ENCODE results near the gene AOX1.
"Not testable (repeated sequence)": the region's sequence is repeated elsewhere in the genome, so short reads cannot be mapped to it uniquely, and the experiment has no call there.

AOX1 gene

DNA sequence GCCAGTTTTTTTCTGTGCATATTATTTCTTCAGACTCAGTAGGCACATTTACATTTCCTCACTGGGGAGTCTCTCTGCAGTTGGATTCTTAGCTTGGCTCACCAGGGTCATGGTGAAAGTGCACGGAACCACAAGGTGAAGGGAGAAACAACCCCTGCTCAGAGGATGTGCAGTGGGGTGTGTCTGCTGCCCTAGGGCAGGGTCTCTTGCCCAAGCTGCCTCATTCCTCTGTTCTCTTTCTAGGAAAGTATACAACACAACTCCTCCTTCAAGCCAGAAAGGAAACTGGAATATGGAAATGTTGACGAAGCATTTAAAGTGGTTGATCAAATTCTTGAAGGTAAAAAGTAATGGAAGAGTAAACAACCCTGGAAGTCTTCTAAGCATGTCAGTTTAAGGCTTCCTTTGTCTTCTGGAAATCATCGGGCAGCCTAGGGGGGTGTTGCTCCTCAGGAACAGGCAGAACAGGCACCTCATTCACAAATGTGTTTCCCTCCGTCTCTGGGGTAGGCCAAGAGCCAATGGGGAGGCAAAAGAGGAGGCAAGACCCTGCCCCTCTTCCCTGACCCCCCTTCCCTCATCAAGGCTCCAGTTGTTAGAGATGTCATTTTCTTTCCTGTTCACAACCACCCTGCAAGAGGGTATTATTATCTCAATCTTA lies 41.4 kb downstream of the AOX1 start:
- DNase-seq (ENCODE audit: low spot score): no peak

DNA sequence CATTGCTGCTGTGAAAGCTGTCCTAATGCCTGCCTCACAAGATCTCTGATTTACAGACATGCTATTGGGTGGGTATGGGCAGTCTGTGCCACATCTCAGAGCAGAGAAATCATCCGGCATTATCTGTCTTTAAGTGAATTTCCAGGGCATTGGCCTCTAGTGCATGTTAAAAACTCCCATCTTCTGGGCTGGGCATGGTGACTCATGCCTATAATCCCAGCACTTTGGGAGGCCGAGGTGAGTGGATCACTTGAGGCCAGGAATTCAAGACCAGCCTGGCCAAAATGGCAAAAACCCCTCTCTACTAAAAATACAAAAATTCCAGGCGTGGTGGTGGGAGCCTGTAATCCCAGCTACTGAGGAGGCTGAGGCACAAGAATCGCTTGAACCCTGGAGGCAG lies 42.6 kb downstream of the AOX1 start:
- DNase-seq (ENCODE audit: low spot score): not testable (repeated sequence)

DNA sequence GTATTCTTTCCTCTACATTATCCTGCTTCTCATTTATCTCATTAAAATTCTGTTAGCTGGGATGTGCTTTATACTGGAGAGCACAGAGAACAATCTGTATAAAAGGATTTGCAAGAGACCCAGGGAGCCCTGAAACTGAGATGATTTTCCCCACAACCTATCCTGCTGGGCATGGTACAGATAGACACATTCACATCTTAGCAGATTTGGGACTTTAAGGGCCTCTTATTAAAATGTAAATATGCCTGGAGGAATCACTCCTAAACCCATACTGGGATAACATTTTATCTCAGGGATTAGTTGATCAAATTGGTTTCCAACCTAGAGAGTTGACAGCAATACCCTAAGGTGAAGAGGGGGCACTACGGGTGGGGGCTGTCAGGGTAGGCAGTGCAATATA lies 45.5 kb downstream of the AOX1 start:
- DNase-seq (ENCODE audit: low spot score): no peak

DNA sequence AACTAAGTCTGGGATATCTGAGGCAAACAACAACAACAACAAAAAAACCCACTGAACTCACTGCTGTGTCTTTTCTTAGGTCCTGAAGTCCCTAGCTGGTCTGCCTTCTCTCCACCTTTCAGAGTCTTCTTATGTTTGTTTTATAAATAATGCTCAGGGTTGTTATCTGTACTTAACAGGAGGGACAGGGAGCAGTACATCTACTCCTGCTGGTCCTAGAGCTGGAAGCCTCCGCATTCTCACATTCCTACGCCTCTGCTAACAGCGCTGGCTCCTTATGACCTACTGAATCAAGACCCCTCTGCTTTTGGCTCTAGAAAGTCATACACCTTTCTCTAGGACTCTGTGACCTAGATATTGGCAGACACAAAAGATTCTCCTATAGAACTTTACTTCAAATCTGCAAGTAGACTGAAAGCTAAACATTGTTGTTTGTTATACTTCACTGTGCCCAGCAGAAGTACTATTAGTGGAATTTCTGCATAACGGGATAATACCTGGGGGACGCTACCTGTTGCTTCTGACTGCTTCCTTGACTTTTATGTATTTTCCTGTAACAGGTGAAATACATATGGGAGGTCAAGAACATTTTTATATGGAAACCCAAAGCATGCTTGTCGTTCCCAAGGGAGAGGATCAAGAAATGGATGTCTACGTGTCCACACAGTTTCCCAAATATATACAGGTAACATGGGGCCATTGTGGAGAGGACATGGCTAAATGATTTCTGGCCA lies 48.6 kb downstream of the AOX1 start:
- no peak for DNase-seq (ENCODE audit: low spot score)

DNA sequence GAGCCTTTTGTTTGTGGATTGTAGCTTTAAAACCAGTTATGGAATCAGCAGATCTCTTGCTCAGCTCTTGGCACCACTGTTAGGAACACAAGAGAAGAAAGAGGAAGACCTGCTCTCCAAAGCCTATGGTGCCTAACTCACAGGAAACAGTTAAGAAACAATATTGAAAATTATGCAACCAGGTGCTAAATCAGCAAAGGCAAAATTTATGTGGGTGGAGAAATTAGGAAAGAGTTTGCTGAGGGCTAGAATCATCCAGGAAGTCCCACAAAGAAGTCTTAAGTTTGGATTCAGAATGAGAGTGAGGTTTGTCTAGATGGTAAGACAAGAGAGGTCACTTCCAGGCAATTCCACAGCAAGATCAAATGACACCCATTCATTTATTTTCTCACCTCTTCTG lies 49.4 kb downstream of the AOX1 start:
- no peak for DNase-seq (ENCODE audit: low spot score)

DNA sequence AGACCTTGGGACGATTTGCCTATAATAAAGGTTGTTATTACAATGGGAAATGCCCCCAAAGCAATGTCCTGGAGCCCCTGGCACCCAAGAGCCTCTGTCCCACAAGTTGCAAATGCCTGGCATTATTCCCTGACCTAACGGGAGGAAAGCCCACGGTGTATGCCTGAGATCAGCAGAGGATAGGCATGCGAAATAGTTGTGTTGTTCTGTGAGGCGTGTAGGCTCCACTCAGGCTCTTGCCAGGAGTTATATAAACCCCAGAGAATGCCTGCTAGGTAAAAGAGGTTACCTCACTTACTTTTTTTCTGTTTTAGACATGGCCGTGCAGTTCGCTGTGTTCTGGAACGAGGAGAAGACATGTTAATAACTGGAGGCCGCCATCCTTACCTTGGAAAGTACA lies 52.1 kb downstream of the AOX1 start:
- no peak for DNase-seq (ENCODE audit: low spot score)

DNA sequence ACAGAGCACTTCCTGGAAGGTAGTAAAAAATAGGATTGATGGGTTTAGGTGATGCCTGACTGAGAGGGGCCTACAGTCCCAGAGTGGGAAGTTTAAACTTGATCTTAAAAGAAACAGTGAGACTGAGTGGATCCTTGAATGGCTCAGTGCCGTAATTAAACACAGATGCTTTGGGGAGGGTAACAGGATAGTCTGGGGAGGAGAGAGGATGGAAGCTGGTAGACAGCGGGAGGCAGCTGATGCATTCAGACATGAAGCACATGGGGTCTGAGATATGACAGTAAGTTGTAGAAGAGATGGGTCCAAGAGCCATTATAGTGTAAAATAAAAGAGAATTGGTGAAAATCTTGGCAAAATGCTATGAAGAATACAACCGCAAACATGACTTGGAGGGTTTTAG lies 54.4 kb downstream of the AOX1 start:
- DNase-seq (ENCODE audit: low spot score): peak; percentile 24

DNA sequence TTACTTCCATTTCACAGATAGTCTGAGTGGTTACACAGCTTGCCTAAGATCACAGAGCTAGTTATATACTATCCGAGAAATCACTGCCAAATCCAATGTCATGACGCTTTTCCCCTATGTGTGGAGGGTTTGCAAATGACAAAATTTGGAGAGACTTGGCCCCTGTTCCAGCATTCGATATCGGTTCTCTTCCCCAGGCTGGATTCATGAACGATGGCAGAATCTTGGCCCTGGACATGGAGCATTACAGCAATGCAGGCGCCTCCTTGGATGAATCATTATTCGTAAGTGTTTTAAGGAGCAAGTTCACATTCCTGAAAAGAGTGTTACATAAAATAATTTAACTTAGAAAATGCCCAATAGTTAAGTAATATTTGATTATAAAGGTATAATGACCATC lies 55.1 kb downstream of the AOX1 start:
- no peak for DNase-seq (ENCODE audit: low spot score)

DNA sequence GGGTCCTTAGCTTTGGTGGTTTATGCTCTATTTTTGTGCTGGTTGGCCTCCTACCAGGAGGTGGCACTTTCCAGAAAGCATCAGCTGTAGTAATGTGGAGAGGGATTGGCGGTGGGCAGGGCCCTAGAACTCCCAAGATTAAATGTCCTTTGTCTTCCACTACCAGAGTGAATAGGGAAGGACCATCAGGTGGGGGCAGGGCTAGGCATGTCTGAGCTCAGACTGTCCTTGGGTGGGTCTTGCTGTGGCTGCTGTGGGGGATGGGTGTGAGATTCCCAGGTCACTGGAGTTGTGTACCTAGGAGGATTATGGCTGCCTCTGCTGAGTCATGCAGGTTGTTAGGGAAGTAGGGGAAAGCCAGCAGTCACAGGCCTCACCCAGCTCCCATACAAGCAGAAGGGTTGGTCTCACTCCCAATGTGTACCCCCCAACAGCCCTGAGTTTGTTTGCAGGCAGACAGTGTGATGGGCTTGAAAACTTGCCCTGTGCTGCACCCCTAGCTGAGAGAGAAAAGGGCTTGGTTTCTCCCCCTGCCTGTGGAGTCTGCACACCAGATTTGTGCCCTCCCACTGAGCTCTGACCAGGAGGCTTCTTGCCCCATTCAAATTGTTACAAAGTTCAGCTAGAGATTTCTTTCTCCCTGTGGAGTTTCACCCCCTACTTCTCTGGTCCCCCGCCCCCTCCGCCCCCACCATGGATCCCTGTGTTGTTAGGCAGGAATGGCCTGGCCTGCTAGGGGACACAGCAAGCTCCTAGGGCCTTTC lies 62.9 kb downstream of the AOX1 start:
- DNase-seq (ENCODE audit: low spot score): not testable (repeated sequence)

DNA sequence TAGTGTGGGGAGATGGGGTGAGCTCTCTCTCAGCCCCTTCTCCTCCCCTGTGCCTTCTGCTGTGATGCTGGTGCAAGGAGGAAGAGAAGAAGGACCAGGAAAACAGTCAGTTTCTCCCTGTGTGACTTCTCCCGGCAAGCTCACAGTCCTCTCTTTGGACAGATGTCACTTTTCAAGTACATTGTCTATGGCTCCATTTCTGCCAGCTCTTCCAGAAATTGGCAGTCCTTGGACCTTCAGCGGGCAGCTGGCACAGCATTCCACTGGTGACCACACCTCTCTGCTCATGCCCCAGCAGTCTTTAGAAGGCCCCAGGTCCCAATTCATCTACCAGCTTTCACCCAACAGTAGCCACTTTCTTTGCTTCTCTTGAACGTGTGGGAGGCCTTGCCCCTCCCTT lies 63.9 kb downstream of the AOX1 start:
- DNase-seq (ENCODE audit: low spot score): no peak

DNA sequence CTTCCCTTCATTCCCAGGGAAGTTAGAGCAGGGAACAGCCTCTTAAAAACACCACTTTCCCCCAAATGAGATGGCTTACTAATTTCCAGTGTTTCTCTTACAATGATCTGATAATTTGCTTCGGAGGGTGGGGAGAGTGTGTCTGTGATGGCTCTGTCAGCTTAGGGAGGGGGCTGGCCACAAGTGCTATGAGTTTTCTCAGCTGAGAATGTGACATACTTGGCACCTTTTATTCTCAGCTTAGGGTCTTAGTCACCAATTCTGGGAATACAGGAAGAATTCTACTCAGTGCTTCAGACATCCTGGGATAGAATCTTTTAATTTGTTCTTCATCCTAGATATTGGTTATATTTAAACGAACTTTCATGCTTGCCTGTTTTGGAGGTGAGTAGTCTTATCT lies 64.4 kb downstream of the AOX1 start:
- DNase-seq (ENCODE audit: low spot score): no peak

DNA sequence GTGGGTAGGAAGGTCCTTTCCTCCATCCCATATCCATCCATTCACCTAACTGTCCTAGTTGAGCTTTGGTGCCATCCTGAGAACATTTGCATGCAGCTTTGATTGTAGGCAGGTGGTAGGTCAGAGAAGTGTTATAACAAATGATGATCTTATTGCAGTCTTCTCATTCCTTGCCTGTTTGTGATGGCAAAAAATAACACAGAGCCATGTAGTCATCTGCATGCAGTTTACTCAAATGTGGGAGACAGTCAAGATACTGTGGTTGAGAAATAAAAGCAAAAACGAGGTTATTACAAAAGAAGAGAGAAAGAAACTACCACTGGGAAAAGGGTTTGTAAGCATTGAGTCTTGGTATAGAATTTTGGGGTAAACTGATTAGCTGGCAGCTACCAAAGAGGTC lies 66.3 kb downstream of the AOX1 start:
- DNase-seq (ENCODE audit: low spot score): no peak

DNA sequence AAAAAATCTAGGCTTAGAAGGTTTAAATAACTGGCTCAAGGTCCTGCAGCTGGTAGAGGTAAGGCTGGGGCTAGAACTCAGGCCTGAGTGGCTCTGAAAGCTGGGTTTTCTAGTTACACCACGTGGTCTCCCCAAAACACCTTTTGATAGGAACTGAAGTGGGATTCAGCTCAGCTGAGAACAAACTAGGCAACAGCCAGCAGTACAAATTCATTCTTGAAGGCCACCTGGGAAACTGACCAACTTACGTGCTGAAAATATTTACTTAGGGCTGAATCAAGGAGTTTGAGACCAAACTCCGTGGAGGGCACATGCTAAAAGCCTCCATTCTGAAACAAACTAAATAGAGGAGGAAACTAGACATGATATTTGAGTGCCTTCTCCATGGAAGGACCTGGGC lies 67.2 kb downstream of the AOX1 start:
- no peak for DNase-seq (ENCODE audit: low spot score)

DNA sequence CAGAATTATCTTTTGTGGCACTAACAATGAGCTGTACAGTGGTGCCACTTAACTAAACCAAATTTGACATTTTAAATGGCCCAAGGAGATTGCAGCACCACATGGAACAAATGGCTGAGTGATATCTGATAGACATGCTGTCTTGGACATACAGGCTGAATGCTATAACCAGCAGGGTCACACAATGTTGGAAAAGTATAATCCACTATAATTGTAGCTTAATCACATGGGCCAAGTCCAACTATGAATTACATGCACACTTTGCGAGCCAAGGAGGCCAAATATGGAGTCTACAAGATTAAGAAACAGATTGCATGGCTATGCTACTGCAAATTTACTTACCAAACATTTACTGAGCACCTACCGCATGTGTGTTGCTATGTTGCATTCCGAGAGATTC lies 69.0 kb downstream of the AOX1 start:
- no peak for DNase-seq (ENCODE audit: low spot score)

DNA sequence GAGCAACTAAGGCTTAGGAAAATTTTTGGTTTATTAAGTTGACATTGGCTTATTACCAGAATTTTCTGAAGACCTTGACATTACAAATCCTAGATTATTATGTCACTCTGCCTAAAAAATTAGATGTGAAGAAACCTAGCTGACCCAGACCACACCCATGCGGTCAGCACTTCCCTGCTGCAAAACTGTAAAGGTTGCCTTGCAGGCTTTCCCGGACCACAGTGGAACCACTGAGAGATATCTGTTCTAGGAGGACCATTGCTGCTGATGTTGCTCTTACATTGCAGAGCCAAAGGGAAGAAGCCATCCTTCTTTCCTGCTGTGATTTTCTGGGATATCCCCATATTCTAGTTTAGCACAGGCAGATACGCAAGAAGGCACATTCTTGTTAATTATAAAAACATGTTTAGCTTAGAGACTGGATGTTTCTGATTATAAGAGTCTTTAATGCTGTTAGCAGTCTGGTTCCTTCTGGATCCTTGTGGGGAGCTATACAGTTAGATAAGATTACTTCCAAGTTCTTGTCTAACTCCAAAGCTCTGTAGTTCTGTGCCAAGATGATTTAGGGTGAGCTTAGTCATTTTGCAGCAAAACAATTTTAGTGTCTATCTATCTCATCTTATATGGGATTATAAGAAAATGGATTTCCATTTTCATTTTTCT lies 70.2 kb downstream of the AOX1 start:
- no peak for DNase-seq (ENCODE audit: low spot score)

DNA sequence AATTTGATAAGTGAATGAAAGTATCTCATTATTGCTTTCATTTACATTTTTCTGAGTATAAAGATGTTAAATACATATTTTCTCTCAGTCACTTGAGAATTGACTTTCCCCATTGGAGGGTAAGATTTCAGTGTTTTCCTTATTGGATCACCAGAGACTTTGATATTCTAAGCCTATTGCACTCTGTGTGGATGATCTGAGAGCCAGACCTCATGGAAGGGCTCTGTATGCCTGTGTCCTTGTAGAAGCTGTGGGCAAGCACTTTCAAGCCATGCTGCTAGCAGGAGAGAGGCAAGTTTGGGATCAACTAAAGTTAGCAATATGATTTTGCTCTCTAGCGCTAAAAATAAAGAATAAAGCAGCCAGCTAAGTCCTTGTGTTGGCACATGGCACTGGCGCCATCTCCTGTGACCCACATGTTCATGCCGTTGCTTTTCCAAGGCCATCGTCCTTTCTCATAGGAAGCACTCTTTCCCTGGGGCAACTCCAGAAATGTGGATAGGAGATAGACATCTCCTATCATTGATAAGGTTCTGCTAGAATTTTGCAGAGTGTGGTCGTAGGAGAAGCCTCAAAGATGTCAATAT lies 72.6 kb downstream of the AOX1 start:
- DNase-seq (ENCODE audit: low spot score): no peak

DNA sequence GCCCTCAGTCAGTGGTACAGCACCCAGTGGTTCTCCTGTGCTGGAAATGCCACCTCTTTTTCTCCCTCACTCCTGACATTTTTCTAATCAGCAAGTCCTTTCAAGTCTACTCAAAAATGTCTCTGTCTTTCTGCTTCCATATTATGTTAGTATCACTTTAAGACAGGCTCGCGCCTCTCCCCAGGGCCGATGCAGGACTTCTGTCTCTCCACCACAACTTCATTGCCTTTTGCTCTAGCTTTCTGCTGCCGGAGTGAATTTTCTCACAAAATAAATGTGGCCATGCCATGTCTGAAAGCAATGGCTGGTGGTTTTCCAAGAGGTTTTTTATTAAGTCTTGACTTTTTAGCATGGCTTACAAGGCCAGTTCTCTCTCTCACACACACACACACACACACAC lies 73.6 kb downstream of the AOX1 start:
- DNase-seq (ENCODE audit: low spot score): no peak

DNA sequence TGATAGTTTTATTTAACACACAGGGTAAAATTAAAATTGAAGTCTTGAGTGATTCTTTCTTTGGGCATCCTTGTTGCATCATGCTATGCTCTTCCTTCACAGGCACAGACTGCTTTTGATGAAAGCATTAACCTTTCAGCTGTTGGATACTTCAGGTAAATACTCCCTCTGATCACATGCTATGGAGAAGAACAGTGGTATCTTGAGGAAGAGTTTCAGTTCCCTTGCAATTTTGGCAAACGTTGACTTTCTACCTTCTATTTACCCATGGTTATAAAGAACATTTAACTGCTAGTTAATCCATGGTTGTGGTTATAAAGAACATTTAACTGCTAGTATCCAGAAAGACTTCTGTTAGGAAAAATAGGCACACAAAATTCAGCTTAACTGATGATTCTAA lies 75.7 kb downstream of the AOX1 start:
- DNase-seq (ENCODE audit: low spot score): no peak

DNA sequence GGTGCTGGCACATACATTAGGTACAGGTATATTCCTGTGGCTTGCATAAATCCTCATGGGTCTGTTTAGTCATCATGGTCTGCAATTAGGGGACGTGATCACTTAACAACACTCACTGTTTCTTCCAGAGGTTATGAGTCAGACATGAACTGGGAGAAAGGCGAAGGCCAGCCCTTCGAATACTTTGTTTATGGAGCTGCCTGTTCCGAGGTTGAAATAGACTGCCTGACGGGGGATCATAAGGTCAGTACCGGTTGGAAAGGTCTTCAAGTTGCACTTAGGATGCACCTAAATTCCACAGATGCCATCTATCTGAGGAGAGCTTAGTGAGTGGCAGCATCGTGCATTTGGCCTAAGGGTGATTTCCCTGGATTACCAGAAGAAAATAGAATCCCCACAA lies 76.9 kb downstream of the AOX1 start:
- no peak for DNase-seq (ENCODE audit: low spot score)

DNA sequence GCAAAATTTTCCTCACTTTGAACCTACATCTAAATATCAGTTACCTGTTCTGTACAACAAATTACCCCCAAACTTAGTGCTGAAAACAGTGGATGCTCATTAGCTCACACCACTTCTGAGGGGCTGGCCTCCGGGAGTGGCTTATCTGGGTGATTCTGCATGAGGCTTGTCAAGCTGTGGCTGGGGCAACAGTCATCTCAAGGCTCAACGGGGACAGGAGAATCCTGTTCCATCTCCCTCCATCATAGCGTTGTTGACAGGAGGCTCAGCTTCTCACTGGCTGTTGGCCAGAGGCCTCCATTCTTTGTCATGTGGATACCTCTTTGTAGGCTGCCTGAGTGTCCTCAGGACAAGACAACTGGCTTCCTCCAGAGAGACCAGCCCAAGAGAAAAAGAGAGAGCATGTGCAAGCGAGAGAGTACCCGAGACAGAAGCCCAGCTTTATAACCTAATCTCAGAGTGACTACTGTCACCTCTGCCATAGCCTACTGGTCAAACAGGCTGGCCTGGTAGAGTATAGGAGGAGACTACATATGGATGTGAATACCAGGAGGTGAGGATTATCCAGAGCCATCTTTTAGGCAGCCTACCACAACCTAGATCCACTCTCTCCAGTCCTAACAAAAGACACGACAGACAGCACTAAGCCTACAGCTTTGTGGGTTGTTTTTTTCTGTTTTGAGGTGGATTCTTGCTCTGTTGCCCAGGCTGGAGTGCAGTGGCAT lies 79.1 kb downstream of the AOX1 start:
- DNase-seq (ENCODE audit: low spot score): no peak

Measured in SK-N-DZ (cell line).